Testis (tissue), 2 donors: ENCODE measurements around the gene AS3MT.

ENCODE experiments used
- POLR2A ChIP-seq: fragments of 450-650 bp; IDR thresholded peaks from one replicate; pipeline ENCODE4 v1.6.1; 2017; ENCODE audit warnings: antibody characterized with exemption, mild to moderate bottlenecking, moderate library complexity
- TF ChIP-seq, protein P1 (sequence below), 3 experiments: fragments of 450-650 bp in 2 of 3; fragments of 200-600 bp in 1 of 3; sonication (generic) in 1 of 3; IDR thresholded peaks; one replicate each; pipeline ENCODE4 v1.5.1; 2016 to 2019; ENCODE audit warnings: antibody characterized with exemption in 3 of 3, mild to moderate bottlenecking in 2 of 3, moderate library complexity in 1 of 3

DNA sequence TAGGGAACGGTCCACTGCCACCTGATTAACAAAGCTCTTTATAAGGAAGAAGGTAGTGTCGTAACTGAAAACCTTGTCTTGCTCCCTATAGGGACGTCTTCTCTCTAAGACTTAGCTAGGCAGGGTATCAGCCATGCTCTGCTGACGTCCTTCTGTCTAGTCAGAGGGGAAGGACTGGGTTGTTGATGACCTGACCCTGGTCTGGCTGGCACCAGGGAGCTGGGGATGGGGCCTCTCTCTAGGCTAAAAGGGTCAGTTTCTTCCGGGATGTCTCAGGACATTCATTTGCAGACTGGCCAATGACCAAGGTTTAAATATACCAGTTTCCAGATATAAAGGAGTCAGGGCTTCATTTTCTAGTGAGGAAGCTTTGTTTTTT lies 41.7 kb upstream of the AS3MT start:
- no peak for TF ChIP-seq POLR2A
- TF ChIP-seq, protein P1, sequence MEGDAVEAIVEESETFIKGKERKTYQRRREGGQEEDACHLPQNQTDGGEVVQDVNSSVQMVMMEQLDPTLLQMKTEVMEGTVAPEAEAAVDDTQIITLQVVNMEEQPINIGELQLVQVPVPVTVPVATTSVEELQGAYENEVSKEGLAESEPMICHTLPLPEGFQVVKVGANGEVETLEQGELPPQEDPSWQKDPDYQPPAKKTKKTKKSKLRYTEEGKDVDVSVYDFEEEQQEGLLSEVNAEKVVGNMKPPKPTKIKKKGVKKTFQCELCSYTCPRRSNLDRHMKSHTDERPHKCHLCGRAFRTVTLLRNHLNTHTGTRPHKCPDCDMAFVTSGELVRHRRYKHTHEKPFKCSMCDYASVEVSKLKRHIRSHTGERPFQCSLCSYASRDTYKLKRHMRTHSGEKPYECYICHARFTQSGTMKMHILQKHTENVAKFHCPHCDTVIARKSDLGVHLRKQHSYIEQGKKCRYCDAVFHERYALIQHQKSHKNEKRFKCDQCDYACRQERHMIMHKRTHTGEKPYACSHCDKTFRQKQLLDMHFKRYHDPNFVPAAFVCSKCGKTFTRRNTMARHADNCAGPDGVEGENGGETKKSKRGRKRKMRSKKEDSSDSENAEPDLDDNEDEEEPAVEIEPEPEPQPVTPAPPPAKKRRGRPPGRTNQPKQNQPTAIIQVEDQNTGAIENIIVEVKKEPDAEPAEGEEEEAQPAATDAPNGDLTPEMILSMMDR (IDR thresholded peaks at IDR 0.05), result no peak
